Endothelial cell of umbilical vein (primary cell): ENCODE data around the gene FPGS. TPM values are rescaled to one million over a fixed set of nuclear protein-coding genes. Genes with fewer than 3 reads are reported as not detected.

Experiments used
- BruUV-seq: library from RNA; stranded (reverse); fragments of 400-500 nt; replicated peaks from 2 replicates; lab custom pipeline; 2021; lab: Mats Ljungman, UMichigan
- CTCF ChIA-PET: fragments of 300-600, 350-600 bp; sonication (Branson Sonifier 250); formaldehyde crosslinking; loops from one replicate; lab custom pipeline; 2021; ENCODE audit warnings: antibody characterized with exemption, inconsistent platforms; lab: Charles Lee
- POLR2A ChIA-PET: fragments of 300-600, 350-600 bp; sonication (Branson Sonifier 250); formaldehyde crosslinking; loops from one replicate; lab custom pipeline; 2021; ENCODE audit warnings: antibody characterized with exemption, inconsistent platforms; lab: Charles Lee
- DNase-seq: peaks from one replicate; pipeline ENCODE4 v3.0.0-alpha.2; 2011; ENCODE audit warnings: low read depth, low spot score
- FAIRE-seq: peaks from 2 replicates; lab custom pipeline; 2011; peaks lifted over from hg19 to GRCh38; lab: Jason Lieb, UNC
- H2AFZ ChIP-seq: 2 replicates; pipeline ENCODE4 v1.6.0; 2012; ENCODE audit warnings: low read depth, low read length, control low read depth, inconsistent platforms
- H3K27ac ChIP-seq: 2 replicates; pipeline ENCODE4 v1.5.1; 2011; ENCODE audit warnings: low read depth, mild to moderate bottlenecking, control low read depth, low read length, moderate library complexity; ENCODE audit not compliant: insufficient read depth
- H3K27me3 ChIP-seq, 2 experiments: 2 replicates each; pipeline versions ENCODE4 v1.6.0 to v1.6.1; 2011; ENCODE audit warnings: low read length in 2 of 2, mixed read lengths in 1 of 2; ENCODE audit not compliant: control insufficient read depth in 2 of 2, insufficient read depth in 2 of 2
- H3K36me3 ChIP-seq, 2 experiments: 2 replicates in 1 of 2; 3 replicates in 1 of 2; pipeline ENCODE4 v1.5.1; 2011; ENCODE audit warnings: low read length in 2 of 2, mild to moderate bottlenecking in 1 of 2, moderate library complexity in 1 of 2; ENCODE audit not compliant: control insufficient read depth in 2 of 2, insufficient read depth in 2 of 2; ENCODE audit errors: extremely low read depth in 1 of 2
- H3K4me1 ChIP-seq: 3 replicates; pipeline ENCODE4 v1.5.1; 2011; ENCODE audit warnings: mild to moderate bottlenecking, low read length; ENCODE audit not compliant: control insufficient read depth, insufficient read depth; ENCODE audit errors: extremely low read depth
- H3K4me2 ChIP-seq: 2 replicates; pipeline ENCODE4 v1.6.1; 2011; ENCODE audit warnings: low read length, control low read depth, mixed read lengths; ENCODE audit not compliant: insufficient read depth
- H3K4me3 ChIP-seq, 3 experiments: fragments of 200-600 bp in 1 of 3; sonication (generic), shearing (Covaris generic) in 1 of 3; replicated peaks in 1 of 3; 2 replicates each; pipeline ENCODE4 v1.5.1; 2011 to 2016; ENCODE audit warnings: control low read depth in 3 of 3, low read length in 3 of 3, mild to moderate bottlenecking in 2 of 3, inconsistent platforms in 1 of 3, low read depth in 1 of 3, moderate library complexity in 1 of 3; ENCODE audit not compliant: insufficient read depth in 1 of 3
- H3K79me2 ChIP-seq: 2 replicates; pipeline ENCODE4 v1.6.0; 2012; ENCODE audit warnings: low read length, inconsistent platforms; ENCODE audit not compliant: control insufficient read depth, insufficient read depth
- H3K9ac ChIP-seq: replicated peaks from 2 replicates; pipeline ENCODE3; 2011; ENCODE audit warnings: low read length, control low read depth; ENCODE audit not compliant: insufficient read depth; ENCODE audit errors: extremely low read depth
- H3K9me1 ChIP-seq: replicated peaks from 3 replicates; pipeline ENCODE4 v1.6.0; 2011; ENCODE audit warnings: mild to moderate bottlenecking, low read length; ENCODE audit not compliant: control insufficient read depth, insufficient read depth; ENCODE audit errors: extremely low read depth
- H3K9me3 ChIP-seq: replicated peaks from 2 replicates; pipeline ENCODE4 v1.5.1; 2012; ENCODE audit warnings: low read length, inconsistent platforms; ENCODE audit not compliant: control insufficient read depth, insufficient read depth
- H4K20me1 ChIP-seq: replicated peaks from 2 replicates; pipeline ENCODE3; 2011; ENCODE audit warnings: mild to moderate bottlenecking, low read length; ENCODE audit not compliant: control insufficient read depth, insufficient read depth; ENCODE audit errors: extremely low read depth
- CTCF ChIP-seq, 2 donors: IDR thresholded peaks; 1 replicate in 1 of 2; 2 replicates in 1 of 2; pipeline ENCODE4 v1.5.1; 2011; ENCODE audit warnings: low read length in 2 of 2, mild to moderate bottlenecking in 2 of 2, moderate library complexity in 2 of 2, control low read depth in 1 of 2, inconsistent platforms in 1 of 2, low read depth in 1 of 2; ENCODE audit not compliant: insufficient read depth in 1 of 2; ENCODE audit errors: extremely low read depth in 1 of 2
- EZH2 ChIP-seq: IDR thresholded peaks from 2 replicates; pipeline ENCODE4 v1.6.1; 2012; ENCODE audit warnings: borderline replicate concordance, low read depth, mild to moderate bottlenecking, moderate library complexity, low read length, inconsistent platforms; ENCODE audit not compliant: severe bottlenecking
- FOS ChIP-seq: IDR thresholded peaks from 2 replicates; pipeline ENCODE4 v1.6.1; 2011; ENCODE audit warnings: mild to moderate bottlenecking, low read length, moderate library complexity, borderline replicate concordance; ENCODE audit not compliant: insufficient read depth
- GATA2 ChIP-seq: IDR thresholded peaks from 2 replicates; pipeline ENCODE4 v1.7.0; 2011; ENCODE audit warnings: low read depth, mild to moderate bottlenecking, moderate library complexity, mixed read lengths, low read length; ENCODE audit not compliant: insufficient read length, insufficient read depth
- JUN ChIP-seq: IDR thresholded peaks from 2 replicates; pipeline ENCODE4 v1.6.1; 2011; ENCODE audit warnings: borderline replicate concordance, low read depth; ENCODE audit not compliant: insufficient read length, insufficient read depth
- MAX ChIP-seq: IDR thresholded peaks from 2 replicates; pipeline ENCODE4 v1.6.1; 2011; ENCODE audit not compliant: insufficient read depth, insufficient read length
- MYC ChIP-seq: IDR thresholded peaks from one replicate; pipeline ENCODE4 v1.6.1; 2011; ENCODE audit warnings: mild to moderate bottlenecking, low read depth, low read length
- POLR2A ChIP-seq: IDR thresholded peaks from 2 replicates; pipeline ENCODE4 v1.6.1; 2012; ENCODE audit warnings: low read depth, mild to moderate bottlenecking, control low read depth, low read length
- POLR2AphosphoS5 ChIP-seq: IDR thresholded peaks from 2 replicates; pipeline ENCODE4 v1.6.1; 2012; ENCODE audit warnings: low read depth, mild to moderate bottlenecking, control low read depth, low read length, moderate library complexity; ENCODE audit not compliant: insufficient read depth
- dilution Hi-C: fragments of 300-500 bp; cut with MboI; formaldehyde crosslinking; loops from one replicate; pipeline ENCODE4 v1.15.0; 2019; ENCODE audit warnings: low sequenced_read_pairs; ENCODE audit not compliant: extremely low pct_ligation_motif_present
- intact Hi-C: fragments of 100-400 bp; cut with micrococcal nuclease; formaldehyde crosslinking; loops from one replicate; pipeline ENCODE4 v1.10.0; 2022
- polyA plus RNA-seq, 4 experiments: library from polyadenylated mRNA; depleted of rRNA in 3 of 4; stranded (reverse) in 3 of 4; unstranded in 1 of 4; fragments of >200 nt; gene quantifications; 2 replicates each; pipeline versions ENCODE4 v1.2.1 to v1.2.3, GENCODE V29; 2011 to 2012; ENCODE audit warnings: missing spikeins in 1 of 4
- total RNA-seq: library from RNA; stranded (reverse); gene quantifications from 2 replicates; pipeline ENCODE4 v1.2.3, GENCODE V29; 2021

The FPGS gene
- total and polyA plus RNA-seq, 2 donors (not counting 3 experiments of a cell fraction or from before 2014, with no cell fraction given) = 77.7 to 90.2 TPM

- Histone ChIP-seq H2AFZ (no peak overlapping the region), H3K36me3 (no peaks in the 10 kb centered on the region), H3K27ac (no peak overlapping the region), H3K79me2 (no peaks in the 10 kb centered on the region), H3K9ac (no peak overlapping the region), H3K9me1 (no peaks in the 10 kb centered on the region), H3K27me3 (no peaks in the 10 kb centered on the region), H3K4me3 (no peak overlapping the region), H3K4me2 (no peak overlapping the region), H3K9me3 (no peaks in the 10 kb centered on the region), H4K20me1 (no peaks in the 10 kb centered on the region), H3K4me1 (peaks cover 4% of the 10 kb centered on the region)
- ChIA-PET POLR2A (no interaction called here), CTCF (no interaction called here)
- intact Hi-C loops (no loop called here), dilution Hi-C loops (no loop called here)
- BruUV-seq = no TSS peak
- TF ChIP-seq FOS (no peak), MYC (no peak)
- FAIRE-seq = no peak
- DNase-seq = no peak
Observed at GRCh38 chr9:127776195-127776923, 26.3 kb upstream of the FPGS start.

GRCh38 chr9:127776924-127777289 is 25.8 kb upstream of the FPGS start:
- H3K4me3 ChIP-seq = no peak overlapping the region
- H4K20me1 ChIP-seq = no peaks in the 10 kb centered on the region
- FAIRE-seq (no peak), DNase-seq (no peak)
- H3K27me3 ChIP-seq = no peaks in the 10 kb centered on the region
- H3K9me1 ChIP-seq = no peaks in the 10 kb centered on the region
- H3K79me2 ChIP-seq = no peaks in the 10 kb centered on the region
- intact Hi-C loops (no loop called here), dilution Hi-C loops (no loop called here)
- no TSS peak for BruUV-seq
- CTCF ChIA-PET = no interaction called here
- H3K4me2 ChIP-seq = no peak overlapping the region
- no peaks in the 10 kb centered on the region for H3K36me3 ChIP-seq
- no peak overlapping the region for H3K9ac ChIP-seq
- H3K27ac ChIP-seq = no peak overlapping the region
- no peak overlapping the region for H2AFZ ChIP-seq
- POLR2A ChIA-PET = no interaction called here
- no peaks in the 10 kb centered on the region for H3K9me3 ChIP-seq
- TF ChIP-seq JUN (no peak), FOS (no peak), CTCF (IDR thresholded peaks at IDR 0.05; ENCODE audit: extremely low read depth in 1 of 2, insufficient read depth in 1 of 2, low read depth in 1 of 2, low read length in 2 of 2) (no peak), GATA2 (no peak), POLR2AphosphoS5 (no peak), POLR2A (no peak), MAX (no peak), EZH2 (no peak)
- peaks cover 7% of the 10 kb centered on the region for H3K4me1 ChIP-seq
